Peyer's patch (tissue), 4 donors: Measurements from ENCODE around the gene TNK2. TPM values are rescaled to one million over a fixed set of nuclear protein-coding genes. Genes with fewer than 3 reads are reported as not detected.

Source experiments
- DNase-seq, 3 donors: peaks; one replicate each; pipeline ENCODE4 v3.0.0-alpha.2; 2017 to 2019
- H3K27ac ChIP-seq, 4 donors: fragments of 200-600 bp; sonication (generic); one replicate each; pipeline ENCODE4 v1.5.1; 2016 to 2019
- H3K27me3 ChIP-seq, 2 donors: fragments of 200-600 bp; sonication (generic); one replicate each; pipeline ENCODE4 v1.5.1; 2019
- H3K36me3 ChIP-seq, 3 donors: fragments of 200-600 bp; sonication (generic); one replicate each; pipeline ENCODE4 v1.5.1; 2016 to 2019
- H3K4me1 ChIP-seq, 4 donors: fragments of 200-600 bp; sonication (generic); one replicate each; pipeline ENCODE4 v1.5.1; 2016 to 2019
- H3K4me3 ChIP-seq, 4 donors: fragments of 200-600 bp; sonication (generic); 1 replicate in 3 of 4; 2 replicates in 1 of 4; pipeline ENCODE4 v1.5.1; 2016 to 2019; ENCODE audit warnings: mild to moderate bottlenecking in 1 of 4
- H3K9me3 ChIP-seq, 4 donors: fragments of 200-600 bp; sonication (generic); one replicate each; pipeline ENCODE4 v1.5.1; 2016 to 2019; ENCODE audit warnings: mild to moderate bottlenecking in 1 of 4
- POLR2A ChIP-seq, 2 donors: fragments of 450-650 bp; IDR thresholded peaks; one replicate each; pipeline ENCODE4 v1.5.1; 2017; ENCODE audit warnings: antibody characterized with exemption in 2 of 2, mild to moderate bottlenecking in 2 of 2, moderate library complexity in 2 of 2
- total RNA-seq, 4 donors: library from RNA; depleted of rRNA; stranded (reverse); fragments of >200 nt; gene quantifications; one replicate each; pipeline ENCODE4 v1.1.0, GENCODE V29; 2016
- TF ChIP-seq, protein P1 (sequence below), 6 experiments: fragments of 450-650 bp in 4 of 6; fragments of 200-600 bp in 2 of 6; sonication (generic) in 1 of 6; IDR thresholded peaks; one replicate each; pipeline ENCODE4 v1.5.1; 2017 to 2019; ENCODE audit warnings: antibody characterized with exemption in 6 of 6, mild to moderate bottlenecking in 3 of 6, moderate library complexity in 1 of 6

TNK2 gene
- total RNA-seq, 4 donors from 2014 or later: 18.6 to 149 (median 24.6) TPM

- DNase-seq: peak; percentile 82 to 97 (median 93)
- Histone ChIP-seq H3K27me3 (no peaks in the 10 kb centered on the region), H3K9me3 (no peaks in the 10 kb centered on the region), H3K4me1 (no peaks in the 10 kb centered on the region), H3K36me3 (no peaks in the 10 kb centered on the region), H3K27ac (no peak overlapping the region), H3K4me3 (no peak overlapping the region)
- TF ChIP-seq POLR2A (IDR thresholded peaks at IDR 0.05): no peak
- TF ChIP-seq, protein P1, sequence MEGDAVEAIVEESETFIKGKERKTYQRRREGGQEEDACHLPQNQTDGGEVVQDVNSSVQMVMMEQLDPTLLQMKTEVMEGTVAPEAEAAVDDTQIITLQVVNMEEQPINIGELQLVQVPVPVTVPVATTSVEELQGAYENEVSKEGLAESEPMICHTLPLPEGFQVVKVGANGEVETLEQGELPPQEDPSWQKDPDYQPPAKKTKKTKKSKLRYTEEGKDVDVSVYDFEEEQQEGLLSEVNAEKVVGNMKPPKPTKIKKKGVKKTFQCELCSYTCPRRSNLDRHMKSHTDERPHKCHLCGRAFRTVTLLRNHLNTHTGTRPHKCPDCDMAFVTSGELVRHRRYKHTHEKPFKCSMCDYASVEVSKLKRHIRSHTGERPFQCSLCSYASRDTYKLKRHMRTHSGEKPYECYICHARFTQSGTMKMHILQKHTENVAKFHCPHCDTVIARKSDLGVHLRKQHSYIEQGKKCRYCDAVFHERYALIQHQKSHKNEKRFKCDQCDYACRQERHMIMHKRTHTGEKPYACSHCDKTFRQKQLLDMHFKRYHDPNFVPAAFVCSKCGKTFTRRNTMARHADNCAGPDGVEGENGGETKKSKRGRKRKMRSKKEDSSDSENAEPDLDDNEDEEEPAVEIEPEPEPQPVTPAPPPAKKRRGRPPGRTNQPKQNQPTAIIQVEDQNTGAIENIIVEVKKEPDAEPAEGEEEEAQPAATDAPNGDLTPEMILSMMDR (IDR thresholded peaks at IDR 0.05): peak; percentile 100
Measured at GRCh38 chr3:195850857-195851543, 57.4 kb downstream of the TNK2 start.

- TF ChIP-seq POLR2A (IDR thresholded peaks at IDR 0.05): no peak
- TF ChIP-seq, protein P1 (IDR thresholded peaks at IDR 0.05): no peak
- peak in 1 of 3 donors; percentile 50 for DNase-seq
Measured at GRCh38 chr3:195849322-195850074, 58.9 kb downstream of the TNK2 start.

GRCh38 chr3:195847055-195847950 lies 61.0 kb downstream of the TNK2 start:
- peak in 1 of 3 donors; percentile 53 for DNase-seq
- H3K27ac ChIP-seq: no peak overlapping the region
- TF ChIP-seq, protein P1 (IDR thresholded peaks at IDR 0.05): no peak
- no peak for TF ChIP-seq POLR2A (IDR thresholded peaks at IDR 0.05)

More at GRCh38 chr3:195849322-195850074, 58.9 kb downstream of the TNK2 start:
- Histone ChIP-seq H3K36me3 (no peaks in the 10 kb centered on the region), H3K27ac (peak overlapping the region in 1 of 4 donors; percentile 1), H3K9me3 (no peaks in the 10 kb centered on the region), H3K4me3 (no peak overlapping the region), H3K4me1 (no peaks in the 10 kb centered on the region), H3K27me3 (no peaks in the 10 kb centered on the region)

GRCh38 chr3:195845483-195845882 lies 62.9 kb downstream of the TNK2 start:
- TF ChIP-seq, protein P1 (IDR thresholded peaks at IDR 0.05): no peak
- no peak for TF ChIP-seq POLR2A (IDR thresholded peaks at IDR 0.05)
- DNase-seq: no peak
- H3K27me3 ChIP-seq: no peaks in the 10 kb centered on the region
- H3K9me3 ChIP-seq: no peaks in the 10 kb centered on the region
- no peak overlapping the region for H3K27ac ChIP-seq
- H3K4me1 ChIP-seq: no peaks in the 10 kb centered on the region
- H3K36me3 ChIP-seq: no peaks in the 10 kb centered on the region
- no peak overlapping the region for H3K4me3 ChIP-seq

More at GRCh38 chr3:195847055-195847950, 61.0 kb downstream of the TNK2 start:
- Histone ChIP-seq H3K27me3 (no peaks in the 10 kb centered on the region), H3K4me3 (no peak overlapping the region), H3K36me3 (no peaks in the 10 kb centered on the region), H3K9me3 (no peaks in the 10 kb centered on the region), H3K4me1 (no peaks in the 10 kb centered on the region)

DNA sequence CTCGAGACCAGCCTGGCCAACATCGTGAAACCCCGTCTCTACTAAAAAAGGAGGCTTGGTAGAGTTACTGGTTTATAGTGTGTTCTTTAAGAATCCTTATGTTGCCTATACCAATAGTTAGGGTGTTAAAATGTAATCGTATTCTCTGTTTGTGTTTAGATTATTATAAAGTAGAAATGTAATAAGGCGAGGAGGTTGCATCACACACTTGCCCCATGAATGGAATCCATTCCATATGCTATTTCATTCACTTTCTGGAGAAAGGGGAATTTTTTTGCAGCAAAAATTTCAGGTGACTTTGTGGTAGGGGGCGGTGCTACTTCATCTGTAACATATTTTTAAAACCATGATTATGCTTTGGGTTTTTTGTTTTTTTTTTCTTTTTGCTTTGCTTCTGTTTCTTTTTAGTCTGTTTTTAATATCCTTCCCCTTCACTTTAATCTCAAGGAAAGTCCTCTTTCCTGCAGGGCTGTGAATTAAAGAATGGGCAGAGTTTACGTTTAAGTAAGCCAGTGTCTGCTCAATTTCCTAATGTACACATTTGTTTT lies 63.6 kb downstream of the TNK2 start:
- no peak overlapping the region for H3K4me3 ChIP-seq
- DNase-seq: no peak
- H3K36me3 ChIP-seq: no peaks in the 10 kb centered on the region
- no peak overlapping the region for H3K27ac ChIP-seq
- H3K4me1 ChIP-seq: no peaks in the 10 kb centered on the region
- H3K27me3 ChIP-seq: no peaks in the 10 kb centered on the region
- no peaks in the 10 kb centered on the region for H3K9me3 ChIP-seq
- TF ChIP-seq, protein P1 (IDR thresholded peaks at IDR 0.05): no peak
- TF ChIP-seq POLR2A (IDR thresholded peaks at IDR 0.05): no peak
